DMS153 (cell line): ENCODE results near the gene CHAT.

Experiments used
- DNase-seq: peaks from one replicate; lab custom pipeline; 2025; lab: John Stamatoyannopoulos, UW

CHAT gene

DNA sequence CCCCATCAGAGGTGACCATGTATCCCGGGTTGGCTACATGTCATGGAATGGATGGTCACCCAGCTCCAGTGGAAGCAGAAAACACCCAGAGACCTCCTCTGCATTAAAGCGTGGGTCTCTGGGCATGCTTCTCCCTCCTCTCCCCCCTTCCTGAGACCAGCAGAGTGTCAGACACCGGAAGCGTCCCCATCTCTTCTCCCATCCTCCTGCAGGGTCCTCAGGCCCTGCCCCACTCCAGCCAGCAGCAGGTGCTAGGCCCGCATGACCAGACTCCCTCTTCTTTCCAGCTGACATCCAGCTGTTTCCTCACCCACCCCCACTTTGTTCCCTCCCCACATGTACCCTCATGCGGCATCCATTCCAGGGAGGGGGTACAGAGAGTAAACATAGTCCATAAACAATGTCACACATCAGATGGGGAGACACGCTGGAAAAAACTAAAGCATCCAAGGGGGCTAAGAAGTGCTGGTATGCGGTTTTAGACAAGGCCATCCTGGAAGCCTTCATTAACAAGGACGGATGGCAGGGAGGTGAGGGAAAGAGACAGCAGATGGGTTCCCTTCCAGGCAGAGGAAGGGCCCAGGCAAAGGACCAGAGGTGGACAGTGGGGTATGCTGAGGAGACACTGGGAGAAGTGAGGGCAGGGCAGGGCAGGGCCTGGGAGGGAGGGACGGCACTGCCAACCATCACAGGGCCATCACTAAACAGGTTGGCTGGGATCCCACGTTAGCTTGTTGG lies 16.2 kb upstream of the CHAT start:
- no peak for DNase-seq

GRCh38 chr10:49598164-49598856 lies 15.5 kb upstream of the CHAT start:
- DNase-seq = no peak

- DNase-seq = no peak
These were observed 14.9 kb upstream of the CHAT start for GRCh38 chr10:49598986-49599385.

DNA sequence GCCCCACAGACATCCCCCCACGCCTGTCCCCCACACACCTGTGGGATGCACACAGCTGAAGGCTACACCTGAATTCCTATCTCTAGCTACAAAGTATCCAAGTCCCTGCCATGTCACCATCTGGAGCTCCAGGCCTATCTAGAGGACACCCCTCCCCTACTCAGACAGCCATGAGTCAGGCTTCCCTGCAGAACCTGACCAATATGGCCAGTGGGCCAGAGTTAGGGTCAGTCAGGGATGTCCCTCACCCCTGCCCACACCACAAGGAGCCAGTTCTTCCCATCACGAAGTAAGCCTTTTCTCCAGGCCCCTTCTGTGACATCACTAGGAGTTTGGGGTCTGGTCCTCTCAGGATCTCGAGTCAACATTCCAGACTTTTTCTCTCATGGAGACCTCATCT lies 14.3 kb upstream of the CHAT start:
- no peak for DNase-seq

DNA sequence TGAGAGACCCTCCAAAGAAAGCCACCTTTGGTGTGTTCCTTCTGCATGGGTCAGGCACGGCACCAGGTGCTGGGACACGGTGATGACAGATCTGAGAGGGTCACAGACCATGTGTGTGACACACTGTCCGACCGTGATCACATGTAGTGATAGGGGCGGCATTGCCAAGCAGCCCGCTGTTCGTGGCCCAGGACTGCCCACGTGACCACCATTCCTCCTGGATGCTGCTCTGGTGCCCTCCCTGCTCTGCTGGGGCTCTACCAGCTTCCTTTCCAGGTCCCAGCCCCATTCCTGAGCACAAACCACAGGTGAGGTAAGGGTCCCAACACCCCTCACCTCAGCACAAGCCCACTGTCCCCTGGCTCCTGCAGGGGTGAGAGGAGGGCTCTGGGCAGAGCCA lies 13.8 kb upstream of the CHAT start:
- DNase-seq = no peak

DNA sequence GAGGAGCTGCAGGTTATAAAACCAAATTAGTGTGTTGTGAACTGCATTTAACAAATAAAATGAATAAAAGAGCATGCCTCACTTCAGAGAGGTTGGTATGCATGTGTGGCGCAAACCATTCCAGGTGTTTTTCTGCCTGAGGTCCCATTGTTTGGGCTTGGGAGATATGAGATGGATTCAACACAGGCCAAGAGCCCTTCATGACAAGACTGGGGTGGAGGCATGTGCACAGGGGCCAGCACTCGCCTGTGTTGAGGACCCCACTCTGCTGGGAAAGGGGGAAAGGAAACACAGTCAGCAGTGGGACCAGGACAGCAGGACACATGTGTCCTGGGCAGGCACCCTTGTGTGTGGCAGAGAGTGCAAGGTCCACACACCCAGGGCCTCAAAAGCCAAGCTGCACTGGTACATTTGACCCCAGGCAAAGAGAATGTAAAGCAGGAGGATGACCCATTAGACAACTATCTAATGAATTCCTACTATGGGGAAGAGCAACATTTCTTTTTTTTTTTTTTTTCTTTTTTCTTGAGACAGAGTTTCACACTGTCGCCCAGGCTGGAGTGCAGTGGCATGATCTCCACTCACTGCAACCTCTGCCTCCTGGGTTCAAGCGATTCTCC lies 12.9 kb upstream of the CHAT start:
- no peak for DNase-seq

GRCh38 chr10:49601857-49602256 lies 12.0 kb upstream of the CHAT start:
- no peak for DNase-seq

DNA sequence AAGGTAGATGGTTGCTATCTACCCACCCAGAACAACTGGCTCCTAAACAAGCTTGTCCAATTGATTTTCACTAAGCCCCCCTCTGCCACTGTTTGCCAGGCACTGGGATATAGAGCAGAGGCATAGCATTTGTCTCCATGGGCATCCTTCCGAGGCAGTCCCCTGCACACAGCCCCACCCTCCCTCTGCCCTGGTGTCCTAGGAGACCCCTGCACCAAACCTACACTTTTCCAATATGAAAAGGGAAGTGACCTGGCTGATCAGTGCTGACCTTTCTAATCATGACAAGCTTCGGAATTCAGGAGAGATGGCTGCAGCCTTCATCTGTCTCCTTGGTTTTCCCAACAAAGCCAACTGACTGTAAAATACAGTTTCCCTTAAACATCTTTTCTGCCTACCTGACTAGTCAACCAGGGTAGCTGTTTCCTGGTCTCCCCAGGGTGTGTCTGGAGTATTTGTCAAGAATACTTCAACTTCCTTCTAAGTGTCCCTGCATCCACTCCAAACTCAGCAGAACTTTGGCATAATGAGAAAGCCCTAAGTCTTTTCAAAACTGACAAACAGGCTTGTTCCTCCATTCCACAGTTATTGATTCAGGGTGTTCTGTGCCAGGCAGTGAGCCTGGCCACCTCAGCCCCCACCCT lies 11.3 kb upstream of the CHAT start:
- DNase-seq = no peak

GRCh38 chr10:49605216-49605938 lies 8.5 kb upstream of the CHAT start:
- peak; percentile 66 for DNase-seq

- peak; percentile 63 for DNase-seq
These were observed 7.8 kb upstream of the CHAT start for GRCh38 chr10:49605939-49606509.

DNA sequence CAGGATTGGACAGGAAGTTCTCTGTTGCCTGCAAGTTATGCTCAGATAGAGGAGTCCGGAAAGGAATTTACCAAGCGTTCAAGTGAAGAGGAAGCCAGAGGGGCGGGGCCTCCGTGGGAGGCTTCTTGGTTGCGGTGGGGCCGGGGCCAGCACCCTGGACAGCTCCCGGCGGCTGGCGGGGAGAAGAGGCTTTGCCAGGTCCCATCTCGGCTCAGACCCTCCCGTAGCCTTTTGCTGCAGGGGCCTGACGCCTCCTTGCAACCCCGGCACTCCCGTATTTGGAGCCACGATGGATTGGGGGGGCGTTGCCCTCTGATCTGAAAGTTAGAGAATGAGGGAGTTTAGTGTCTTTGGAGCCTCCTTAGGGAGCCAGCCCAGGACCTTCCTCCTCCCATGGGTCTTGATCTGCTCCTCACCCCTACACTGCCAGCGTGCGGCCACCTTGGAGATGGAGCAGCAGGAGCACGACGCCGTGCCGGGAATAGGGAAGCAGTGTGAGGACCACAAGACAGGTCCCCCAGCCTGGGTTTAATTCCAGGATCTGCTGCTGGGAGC lies 6.8 kb upstream of the CHAT start:
- DNase-seq = no peak

- no peak for DNase-seq
These were observed 5.5 kb upstream of the CHAT start for GRCh38 chr10:49608166-49609005.

DNA sequence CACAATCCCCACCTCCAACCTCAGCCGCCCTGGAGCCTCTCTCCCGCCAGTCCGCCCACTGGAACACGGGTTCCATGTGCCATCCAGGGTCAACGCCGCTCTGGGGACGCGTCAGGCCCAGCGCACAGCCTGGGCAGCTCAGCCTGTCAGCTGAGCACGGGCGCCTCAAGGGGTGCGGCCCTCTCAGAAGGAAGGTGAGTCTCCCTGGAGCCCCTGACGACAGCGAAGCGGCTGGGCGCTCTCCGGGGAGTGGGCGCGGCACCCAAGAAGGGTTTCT lies 4.9 kb upstream of the CHAT start:
- DNase-seq = no peak

GRCh38 chr10:49609283-49610113 lies 4.3 kb upstream of the CHAT start:
- no peak for DNase-seq

- no peak for DNase-seq
These were observed 3.8 kb upstream of the CHAT start, which contains the start of gene SLC18A3 for GRCh38 chr10:49610114-49610457. SLC18A3 (plus strand) TSS chr10:49610310; CDS start chr10:49610741, 431 bp downstream.

DNA sequence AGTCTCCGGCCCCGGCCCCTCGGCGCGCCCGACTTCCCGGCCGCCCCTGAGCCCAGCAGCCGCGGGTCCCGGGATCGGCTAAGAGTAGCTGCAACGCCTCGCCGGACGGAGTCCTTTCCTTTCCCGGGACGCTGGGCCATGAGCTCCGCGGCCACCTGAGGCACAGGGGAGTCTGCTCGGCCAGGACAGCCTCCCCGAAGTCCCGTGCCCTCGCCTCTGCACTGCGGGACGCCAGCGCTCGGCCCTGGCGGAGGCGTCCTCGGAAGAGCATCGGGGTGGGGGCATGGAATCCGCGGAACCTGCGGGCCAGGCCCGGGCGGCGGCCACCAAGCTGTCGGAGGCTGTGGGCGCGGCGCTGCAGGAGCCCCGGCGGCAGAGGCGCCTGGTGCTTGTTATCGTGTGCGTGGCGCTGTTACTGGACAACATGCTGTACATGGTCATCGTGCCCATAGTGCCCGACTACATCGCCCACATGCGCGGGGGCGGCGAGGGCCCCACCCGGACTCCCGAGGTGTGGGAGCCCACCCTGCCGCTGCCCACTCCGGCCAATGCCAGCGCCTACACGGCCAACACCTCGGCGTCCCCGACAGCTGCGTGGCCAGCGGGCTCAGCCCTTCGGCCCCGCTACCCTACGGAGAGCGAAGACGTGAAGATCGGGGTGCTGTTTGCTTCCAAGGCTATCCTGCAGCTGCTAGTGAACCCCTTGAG lies 3.2 kb upstream of the CHAT start:
- DNase-seq = no peak

- no peak for DNase-seq
These were observed 2.5 kb upstream of the CHAT start for GRCh38 chr10:49611166-49611815.

GRCh38 chr10:49611816-49612512 lies 1.9 kb upstream of the CHAT start:
- no peak for DNase-seq
